K562 (cell line): ENCODE results near the gene CDK5R1. TPM values are rescaled to one million over a fixed set of nuclear protein-coding genes. Genes with fewer than 3 reads are reported as not detected.
A peak's percentile ranks its signal among the peaks of the same experiment; 100 is the strongest.

Experiments used
- BCLAF1 ChIP-seq, 2 experiments: fragments of 450-650 bp in 1 of 2; IDR thresholded peaks; 2 replicates each; pipeline ENCODE4 v1.6.1; 2011 to 2017; ENCODE audit warnings: low read depth in 2 of 2, antibody characterized with exemption in 1 of 2, borderline replicate concordance in 1 of 2, low read length in 1 of 2, mild to moderate bottlenecking in 1 of 2, mixed read lengths in 1 of 2; ENCODE audit not compliant: control insufficient read depth in 1 of 2
- CUX1 ChIP-seq: fragments of 200-800 bp; sonication (Bioruptor generic); IDR thresholded peaks from 2 replicates; pipeline ENCODE4 v1.6.1; 2016; ENCODE audit warnings: missing genetic modification characterization, missing compliant biosample characterization
- HMGXB4 ChIP-seq: sonication (generic); formaldehyde crosslinking; IDR thresholded peaks from 2 replicates; pipeline ENCODE4 v1.8.1; 2023; ENCODE audit warnings: mild to moderate bottlenecking, missing genetic modification reagents
- KLF10 ChIP-seq: fragments of 250-450 bp; sonication (Bioruptor Pico); IDR thresholded peaks from 2 replicates; pipeline ENCODE4 v1.6.1; 2021; ENCODE audit warnings: matching md5 sums
- MBD2 ChIP-seq: sonication (generic); IDR thresholded peaks from 2 replicates; pipeline ENCODE4 v1.6.1; 2016; ENCODE audit warnings: low read depth, borderline replicate concordance
- NBN ChIP-seq: fragments of 450-650 bp; IDR thresholded peaks from 2 replicates; pipeline ENCODE4 v1.6.1; 2016; ENCODE audit warnings: low read depth, mild to moderate bottlenecking
- PHF8 ChIP-seq: fragments of 200-600 bp; sonication (generic); IDR thresholded peaks from 2 replicates; pipeline ENCODE4 v1.6.1; 2012; ENCODE audit warnings: mixed run types, mild to moderate bottlenecking, inconsistent platforms, low read length, moderate library complexity, borderline replicate concordance
- TAF9B ChIP-seq: fragments of 450-650 bp; IDR thresholded peaks from 2 replicates; pipeline ENCODE4 v1.6.1; 2018; ENCODE audit warnings: mild to moderate bottlenecking; ENCODE audit not compliant: partially characterized antibody
- ZNF3 ChIP-seq: fragments of 250-450 bp; sonication (Bioruptor Pico); IDR thresholded peaks from 2 replicates; pipeline ENCODE4 v1.5.0; 2021; ENCODE audit warnings: mild to moderate bottlenecking, moderate library complexity
- ZNF644 ChIP-seq: fragments of 200-800 bp; sonication (Bioruptor generic); IDR thresholded peaks from 2 replicates; pipeline ENCODE4 v1.6.1; 2016; ENCODE audit warnings: low read depth, missing genetic modification characterization, missing compliant biosample characterization
- polyA plus RNA-seq, 8 experiments: library from polyadenylated mRNA; depleted of rRNA in 4 of 8; stranded (reverse) in 5 of 8; unstranded in 3 of 8; fragments of >200 nt; fragmentation: Nextera tagmentation in 2 of 8; fragmentation: Illumina TruSeq in 1 of 8; extraction: Ambion mirVana in 2 of 8; extraction: Trizol in 1 of 8; gene quantifications; 2 replicates each; pipeline versions ENCODE4 v1.2.1 to v1.2.3, GENCODE V29; 2011 to 2014; ENCODE audit warnings: inconsistent platforms in 1 of 8, missing spikeins in 1 of 8
- total RNA-seq, 7 experiments: library from RNA; depleted of rRNA in 6 of 7; stranded (reverse); fragments of >200 nt in 6 of 7; fragmentation: Illumina TruSeq in 2 of 7; extraction: Trizol in 2 of 7; gene quantifications; 2 replicates each; pipeline versions ENCODE4 v1.2.1 to v1.2.3, GENCODE V29; 2011 to 2021; ENCODE audit warnings: low replicate concordance in 1 of 7

CDK5R1 gene
- total and polyA plus RNA-seq, 9 of the 15 experiments (the other 6 are each of a cell fraction or from before 2014, with no cell fraction given) = 0.10 to 4.8 (median 2.3) TPM

GRCh38 chr17:32486701-32487472 is at the start of gene CDK5R1 (continued):
- TF ChIP-seq BCLAF1 (IDR thresholded peaks at IDR 0.05; ENCODE audit: borderline replicate concordance in 1 of 2, control insufficient read depth in 1 of 2, low read depth in 2 of 2, low read length in 1 of 2) (no peak), HMGXB4 (CRISPR knock-in tag) (0 out of 2 replicates have a peak, but pooled peaks have one; percentile 69), NBN (no peak), CUX1 (CRISPR knock-in tag) (no peak), TAF9B (no peak), MBD2 (no peak), ZNF3 (CRISPR knock-in tag) (no peak), PHF8 (peak; percentile 60; the same call in 1 of the 2 replicates), KLF10 (CRISPR knock-in tag) (no peak), ZNF644 (tag) (0 out of 2 replicates have a peak, but pooled peaks have one; percentile 59)
